GM12878 (cell line): ENCODE data around the gene KDELR1.

ENCODE experiments used
- EGR1 ChIP-seq, 2 experiments: IDR thresholded peaks; 1 replicate in 1 of 2; 2 replicates in 1 of 2; pipeline ENCODE4 v1.6.1; 2011 to 2012; ENCODE audit warnings: low read depth in 2 of 2, low read length in 2 of 2, borderline replicate concordance in 1 of 2, mild to moderate bottlenecking in 1 of 2, moderate library complexity in 1 of 2
- MXI1 ChIP-seq: fragments of 150-350 bp; IDR thresholded peaks from 2 replicates; pipeline ENCODE4 v1.6.1; 2011; ENCODE audit warnings: low read depth, mild to moderate bottlenecking, inconsistent platforms, low read length, improper control_type of control experiment
- NFYB ChIP-seq: IDR thresholded peaks from 2 replicates; pipeline ENCODE4 v1.6.1; 2011; ENCODE audit warnings: low read depth, mild to moderate bottlenecking, low read length, improper control_type of control experiment, moderate library complexity; ENCODE audit not compliant: insufficient read depth
- NRF1 ChIP-seq: conservative IDR thresholded peaks from 2 replicates; pipeline ENCODE4 v1.6.1; 2011; ENCODE audit warnings: mild to moderate bottlenecking, low read depth, low read length, improper control_type of control experiment
- POLR2A ChIP-seq: IDR thresholded peaks from 2 replicates; pipeline ENCODE4 v1.6.1; 2011; ENCODE audit warnings: low read depth, mild to moderate bottlenecking, low read length
- POLR2AphosphoS5 ChIP-seq: IDR thresholded peaks from 2 replicates; pipeline ENCODE4 v1.6.1; 2011; ENCODE audit warnings: mild to moderate bottlenecking, low read length, inconsistent platforms
- RCOR1 ChIP-seq: conservative IDR thresholded peaks from 2 replicates; pipeline ENCODE4 v1.6.1; 2012; ENCODE audit warnings: low read depth, low read length, improper control_type of control experiment
- REST ChIP-seq: IDR thresholded peaks from 2 replicates; pipeline ENCODE4 v1.6.1; 2012; ENCODE audit warnings: mild to moderate bottlenecking, low read depth, low read length
- TARDBP ChIP-seq: IDR thresholded peaks from 2 replicates; pipeline ENCODE4 v1.6.1; 2016; ENCODE audit warnings: borderline replicate concordance
- ZNF207 ChIP-seq: fragments of 450-650 bp; IDR thresholded peaks from 2 replicates; pipeline ENCODE4 v1.6.1; 2014; ENCODE audit warnings: antibody characterized with exemption, mild to moderate bottlenecking, borderline replicate concordance
- TF ChIP-seq, protein P1 (sequence below): IDR thresholded peaks from 2 replicates; pipeline ENCODE4 v1.6.1; 2012; ENCODE audit warnings: low read depth, low read length, improper control_type of control experiment

DNA sequence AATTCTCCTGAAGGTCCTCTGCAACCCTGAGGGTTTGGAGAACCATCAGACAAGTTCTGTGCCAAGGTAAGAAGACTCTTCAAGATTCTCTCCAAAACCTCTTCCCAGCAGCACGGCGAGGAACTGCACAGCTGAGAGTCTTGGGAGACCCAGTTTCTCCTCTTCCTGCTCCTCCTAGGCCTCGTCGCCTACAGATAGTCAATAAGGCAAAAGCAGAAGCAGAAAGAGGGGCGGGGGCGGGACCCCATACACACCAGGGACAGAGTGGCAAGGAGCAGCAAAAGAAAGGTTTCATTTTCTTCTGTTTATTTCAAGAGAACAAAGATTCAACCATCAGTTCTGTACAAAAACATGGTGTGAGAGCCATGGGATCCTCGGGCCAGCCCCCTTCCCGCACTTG is 9.1 kb downstream of the KDELR1 start:
- TF ChIP-seq POLR2A, result no peak
- TF ChIP-seq NFYB, result no peak
- no peak for TF ChIP-seq POLR2AphosphoS5
- no peak for TF ChIP-seq REST
- TF ChIP-seq, protein P1, sequence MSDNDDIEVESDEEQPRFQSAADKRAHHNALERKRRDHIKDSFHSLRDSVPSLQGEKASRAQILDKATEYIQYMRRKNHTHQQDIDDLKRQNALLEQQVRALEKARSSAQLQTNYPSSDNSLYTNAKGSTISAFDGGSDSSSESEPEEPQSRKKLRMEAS, result no peak
- no peak for TF ChIP-seq MXI1
- TF ChIP-seq NRF1, result no peak
- TF ChIP-seq RCOR1, result no peak
- no peak for TF ChIP-seq ZNF207
- no peak for TF ChIP-seq TARDBP
- TF ChIP-seq EGR1 (IDR thresholded peaks at IDR 0.05; ENCODE audit: borderline replicate concordance in 1 of 2, low read depth in 2 of 2, low read length in 2 of 2), result no peak
